IMR-90 (cell line): ENCODE measurements around the gene ORC1. TPM values are rescaled to one million over a fixed set of nuclear protein-coding genes. Genes with fewer than 3 reads are reported as not detected.

Experiments
- ATAC-seq: fragments of 200-7000 bp; cut with Tn5 transposase; 2 replicates; pipeline ENCODE4 v1.9.1; 2020; ENCODE audit warnings: low read depth, mild to moderate bottlenecking, moderate library complexity
- BruUV-seq: library from RNA; stranded (reverse); fragments of 400-500 nt; replicated peaks from 2 replicates; lab custom pipeline; 2021; lab: Mats Ljungman, UMichigan
- CTCF ChIA-PET: fragments of 300-600 bp; formaldehyde crosslinking; extraction: SDS; loops from one replicate; lab custom pipeline; 2021; ENCODE audit warnings: antibody characterized with exemption; lab: Yijun Ruan, JAX
- POLR2A ChIA-PET: fragments of 300-600 bp; sonication (Branson Sonifier 250); formaldehyde crosslinking; loops from one replicate; lab custom pipeline; 2022; ENCODE audit warnings: antibody characterized with exemption; ENCODE audit not compliant: unreplicated experiment; lab: Charles Lee
- DNase-seq: peaks from one replicate; pipeline ENCODE4 v3.0.0; 2013
- H2AFZ ChIP-seq: replicated peaks from 2 replicates; pipeline ENCODE3; 2013; ENCODE audit warnings: low read length, mild to moderate bottlenecking; ENCODE audit not compliant: poor library complexity
- H2AK5ac ChIP-seq: 2 replicates; pipeline ENCODE4 v1.6.1; 2013; ENCODE audit warnings: low read depth, low read length, inconsistent platforms
- H2AK9ac ChIP-seq: replicated peaks from 2 replicates; pipeline ENCODE3; 2013; ENCODE audit warnings: mild to moderate bottlenecking, low read depth, low read length, moderate library complexity; ENCODE audit not compliant: poor library complexity
- H2BK120ac ChIP-seq: 2 replicates; pipeline ENCODE4 v1.6.1; 2013; ENCODE audit warnings: low read depth, low read length, inconsistent platforms
- H2BK15ac ChIP-seq: 3 replicates; pipeline ENCODE4 v1.6.1; 2013; ENCODE audit warnings: low read depth, low read length, inconsistent platforms
- H2BK20ac ChIP-seq: 2 replicates; pipeline ENCODE4 v1.6.1; 2013; ENCODE audit warnings: low read depth, mild to moderate bottlenecking, inconsistent platforms, low read length, moderate library complexity
- H2BK5ac ChIP-seq: 2 replicates; pipeline ENCODE4 v1.6.1; 2013; ENCODE audit warnings: mild to moderate bottlenecking, low read depth, low read length, inconsistent platforms; ENCODE audit not compliant: poor library complexity, severe bottlenecking
- H3K14ac ChIP-seq: replicated peaks from 2 replicates; pipeline ENCODE4 v1.6.1; 2013; ENCODE audit warnings: low read depth, low read length, inconsistent platforms
- H3K18ac ChIP-seq: 2 replicates; pipeline ENCODE4 v1.6.1; 2013; ENCODE audit warnings: low read depth, low read length, control low read depth
- H3K23ac ChIP-seq: 2 replicates; pipeline ENCODE4 v1.6.1; 2013; ENCODE audit warnings: low read depth, low read length, inconsistent platforms
- H3K27ac ChIP-seq: 2 replicates; pipeline ENCODE4 v1.5.1; 2013; ENCODE audit warnings: mild to moderate bottlenecking, control low read depth, low read length; ENCODE audit not compliant: insufficient read depth
- H3K27me3 ChIP-seq: 2 replicates; pipeline ENCODE4 v1.6.1; 2013; ENCODE audit warnings: low read length; ENCODE audit not compliant: control insufficient read depth, insufficient read depth
- H3K36me3 ChIP-seq: 2 replicates; pipeline ENCODE4 v1.6.1; 2013; ENCODE audit warnings: low read length, mixed read lengths; ENCODE audit not compliant: control insufficient read depth, insufficient read depth
- H3K4ac ChIP-seq: 2 replicates; pipeline ENCODE4 v1.6.1; 2013; ENCODE audit warnings: low read depth, low read length, inconsistent platforms
- H3K4me1 ChIP-seq: 2 replicates; pipeline ENCODE4 v1.6.1; 2013; ENCODE audit warnings: low read length, mixed read lengths; ENCODE audit not compliant: control insufficient read depth, insufficient read depth
- H3K4me2 ChIP-seq: 2 replicates; pipeline ENCODE4 v1.6.1; 2013; ENCODE audit warnings: low read depth, mild to moderate bottlenecking, control low read depth, low read length, moderate library complexity
- H3K4me3 ChIP-seq: 2 replicates; pipeline ENCODE4 v1.5.1; 2013; ENCODE audit warnings: low read depth, mild to moderate bottlenecking, control low read depth, low read length, moderate library complexity; ENCODE audit not compliant: insufficient read depth
- H3K56ac ChIP-seq: 2 replicates; pipeline ENCODE4 v1.6.1; 2013; ENCODE audit warnings: low read length, inconsistent platforms; ENCODE audit not compliant: insufficient read depth; ENCODE audit errors: extremely low read depth
- H3K79me1 ChIP-seq, 2 experiments: 2 replicates each; pipeline ENCODE4 v1.6.1; 2013; ENCODE audit warnings: low read length in 2 of 2, inconsistent platforms in 1 of 2, low read depth in 1 of 2
- H3K9ac ChIP-seq: 2 replicates; pipeline ENCODE4 v1.6.1; 2013; ENCODE audit warnings: low read depth, low read length, control low read depth
- H3K9me1 ChIP-seq: 2 replicates; pipeline ENCODE4 v1.6.1; 2013; ENCODE audit warnings: low read length, inconsistent platforms; ENCODE audit not compliant: insufficient read depth
- H3K9me3 ChIP-seq: 2 replicates; pipeline ENCODE4 v1.6.1; 2013; ENCODE audit warnings: low read length; ENCODE audit not compliant: control insufficient read depth, insufficient read depth
- H4K20me1 ChIP-seq: 2 replicates; pipeline ENCODE4 v1.6.1; 2013; ENCODE audit warnings: low read length, inconsistent platforms; ENCODE audit not compliant: insufficient read depth
- H4K5ac ChIP-seq: 2 replicates; pipeline ENCODE4 v1.6.1; 2013; ENCODE audit warnings: mild to moderate bottlenecking, low read depth, low read length, control low read depth
- H4K8ac ChIP-seq, 2 experiments: 2 replicates each; pipeline ENCODE4 v1.6.1; 2013; ENCODE audit warnings: low read depth in 2 of 2, low read length in 2 of 2, control low read depth in 1 of 2, inconsistent platforms in 1 of 2
- H4K91ac ChIP-seq: 2 replicates; pipeline ENCODE4 v1.6.1; 2013; ENCODE audit warnings: low read depth, low read length, inconsistent platforms; ENCODE audit not compliant: insufficient read depth
- BHLHE40 ChIP-seq: fragments of 150-350 bp; IDR thresholded peaks from 2 replicates; pipeline ENCODE4 v1.6.1; 2016; ENCODE audit warnings: mild to moderate bottlenecking, low read depth, low read length
- CEBPB ChIP-seq: IDR thresholded peaks from 2 replicates; pipeline ENCODE4 v1.6.1; 2012; ENCODE audit warnings: low read depth, low read length, improper control_type of control experiment
- CHD1 ChIP-seq: IDR thresholded peaks from 2 replicates; pipeline ENCODE4 v1.6.1; 2012; ENCODE audit warnings: low read depth, low read length, improper control_type of control experiment
- FOS ChIP-seq: fragments of 150-350 bp; IDR thresholded peaks from 2 replicates; pipeline ENCODE4 v1.6.1; 2016; ENCODE audit warnings: low read depth, low read length
- MAFK ChIP-seq: IDR thresholded peaks from 2 replicates; pipeline ENCODE4 v1.6.1; 2012; ENCODE audit warnings: low read depth, low read length, improper control_type of control experiment
- MAZ ChIP-seq: IDR thresholded peaks from 2 replicates; pipeline ENCODE4 v1.6.1; 2012; ENCODE audit warnings: low read depth, mild to moderate bottlenecking, low read length, improper control_type of control experiment, moderate library complexity, borderline replicate concordance
- MXI1 ChIP-seq: IDR thresholded peaks from 2 replicates; pipeline ENCODE4 v1.6.1; 2012; ENCODE audit warnings: low read depth, mild to moderate bottlenecking, low read length, moderate library complexity, borderline replicate concordance
- NFE2L2 ChIP-seq: fragments of 150-350 bp; IDR thresholded peaks from 2 replicates; pipeline ENCODE4 v1.6.1; 2016; ENCODE audit warnings: low read depth, mild to moderate bottlenecking, low read length
- POLR2A ChIP-seq: IDR thresholded peaks from 2 replicates; pipeline ENCODE4 v1.6.1; 2012; ENCODE audit warnings: mild to moderate bottlenecking, low read depth, low read length
- RAD21 ChIP-seq: IDR thresholded peaks from 2 replicates; pipeline ENCODE4 v1.6.1; 2012; ENCODE audit warnings: low read length, improper control_type of control experiment
- RCOR1 ChIP-seq: IDR thresholded peaks from 2 replicates; pipeline ENCODE4 v1.6.1; 2012; ENCODE audit warnings: mild to moderate bottlenecking, low read length, improper control_type of control experiment; ENCODE audit not compliant: insufficient replicate concordance
- RFX5 ChIP-seq: IDR thresholded peaks from 2 replicates; pipeline ENCODE4 v1.8.0; 2012; ENCODE audit warnings: low read depth, mild to moderate bottlenecking, low read length, moderate library complexity
- SMC3 ChIP-seq: fragments of 150-350 bp; IDR thresholded peaks from 2 replicates; pipeline ENCODE4 v1.6.1; 2016; ENCODE audit warnings: low read depth, mild to moderate bottlenecking, antibody characterized with exemption, low read length, moderate library complexity
- WGBS, 2 experiments: methylation state at CpG; one replicate each; pipeline versions ENCODE4 v1.1.5 to v1.1.7; 2013; ENCODE audit warnings: missing lambda C conversion rate in 2 of 2; ENCODE audit not compliant: insufficient read length in 1 of 2; ENCODE audit errors: extremely low coverage in 2 of 2; 5-methylcytosine and 5-hydroxymethylcytosine counted together
- dilution Hi-C: fragments of 300-500 bp; cut with HindIII; formaldehyde crosslinking; loops from one replicate; pipeline ENCODE4 v1.14.3; 2018; ENCODE audit warnings: low sequenced_read_pairs; ENCODE audit not compliant: unreplicated experiment
- in situ Hi-C: fragments of 300-500 bp; cut with MboI; formaldehyde crosslinking; loops from 3 replicates; pipeline ENCODE4 v1.14.3; 2019; ENCODE audit warnings: low sequenced_read_pairs, inconsistent platforms, mixed read lengths
- intact Hi-C: fragments of 100-400 bp; cut with micrococcal nuclease; formaldehyde crosslinking; loops from 2 replicates; pipeline ENCODE4 v1.10.0; 2022
- polyA plus RNA-seq, 3 experiments: library from polyadenylated mRNA; depleted of rRNA; stranded (reverse); fragments of >200 nt; gene quantifications; 2 replicates each; pipeline ENCODE4 v1.2.3, GENCODE V29; 2012; ENCODE audit warnings: low replicate concordance in 1 of 3
- total RNA-seq: library from RNA; depleted of rRNA; stranded (reverse); fragments of >200 nt; gene quantifications from 2 replicates; pipeline ENCODE4 v1.2.3, GENCODE V29; 2012
- TF ChIP-seq, protein P1 (sequence below): conservative IDR thresholded peaks from 2 replicates; pipeline ENCODE4 v1.5.1; 2012; ENCODE audit warnings: mild to moderate bottlenecking, low read depth, low read length, improper control_type of control experiment
- TF ChIP-seq, protein P2 (sequence below): fragments of 150-350 bp; IDR thresholded peaks from 2 replicates; pipeline ENCODE4 v1.6.1; 2016; ENCODE audit warnings: low read depth, mild to moderate bottlenecking, low read length, moderate library complexity, borderline replicate concordance
- TF ChIP-seq, protein P3 (sequence below): fragments of 150-350 bp; IDR thresholded peaks from 2 replicates; pipeline ENCODE4 v1.6.1; 2017; ENCODE audit warnings: mild to moderate bottlenecking, antibody characterized with exemption, low read length, low read depth

Gene ORC1
- total and polyA plus RNA-seq, 2 of the 4 experiments (the other 2 are of a cell fraction): 6.3 to 10.6 TPM

DNA sequence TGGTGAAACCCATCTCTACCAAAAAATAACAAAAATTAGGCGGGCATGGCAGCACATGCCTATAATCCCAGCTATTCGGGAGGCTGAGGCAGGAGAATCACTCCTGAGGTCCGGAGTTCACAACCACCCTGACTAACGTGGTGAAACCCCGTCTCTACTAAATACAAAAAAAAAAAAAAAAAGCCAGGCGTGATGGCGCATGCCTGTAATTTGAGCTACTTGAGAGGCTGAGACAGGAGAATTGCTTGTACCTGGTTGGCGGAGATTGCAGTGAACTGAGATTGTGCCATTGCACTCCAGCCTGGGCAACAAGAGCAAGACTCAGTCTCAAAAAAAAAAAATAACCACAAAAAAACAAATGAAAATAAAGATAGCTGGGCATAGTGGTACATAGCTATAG lies 80.5 kb downstream of the ORC1 start:
- in situ Hi-C loops (no loop called here), intact Hi-C loops (no loop called here), dilution Hi-C loops (no loop called here)
- no peak overlapping the region for H2BK5ac ChIP-seq
- H4K5ac ChIP-seq: no peak overlapping the region
- H3K23ac ChIP-seq: no peak overlapping the region
- no peaks in the 10 kb centered on the region for H3K27me3 ChIP-seq
- no peaks in the 10 kb centered on the region for H3K4me1 ChIP-seq
- H3K9ac ChIP-seq: no peak overlapping the region
- H2BK120ac ChIP-seq: no peak overlapping the region
- no peaks in the 10 kb centered on the region for H3K9me1 ChIP-seq
- H3K27ac ChIP-seq: no peak overlapping the region
- no peak overlapping the region for H2BK20ac ChIP-seq
- no peak overlapping the region for H2BK15ac ChIP-seq
- POLR2A ChIA-PET: no interaction called here
- DNase-seq: no peak
- no peak overlapping the region for H4K8ac ChIP-seq
- no peak overlapping the region for H2AK9ac ChIP-seq
- no peaks in the 10 kb centered on the region for H4K20me1 ChIP-seq
- H3K36me3 ChIP-seq: no peaks in the 10 kb centered on the region
- TF ChIP-seq BHLHE40 (no peak), MAFK (no peak), MXI1 (no peak), RAD21 (no peak), SMC3 (no peak), MAZ (no peak), CEBPB (no peak), NFE2L2 (no peak), FOS (no peak), CHD1 (no peak), POLR2A (no peak), RFX5 (no peak), RCOR1 (no peak)
- TF ChIP-seq, protein P1, sequence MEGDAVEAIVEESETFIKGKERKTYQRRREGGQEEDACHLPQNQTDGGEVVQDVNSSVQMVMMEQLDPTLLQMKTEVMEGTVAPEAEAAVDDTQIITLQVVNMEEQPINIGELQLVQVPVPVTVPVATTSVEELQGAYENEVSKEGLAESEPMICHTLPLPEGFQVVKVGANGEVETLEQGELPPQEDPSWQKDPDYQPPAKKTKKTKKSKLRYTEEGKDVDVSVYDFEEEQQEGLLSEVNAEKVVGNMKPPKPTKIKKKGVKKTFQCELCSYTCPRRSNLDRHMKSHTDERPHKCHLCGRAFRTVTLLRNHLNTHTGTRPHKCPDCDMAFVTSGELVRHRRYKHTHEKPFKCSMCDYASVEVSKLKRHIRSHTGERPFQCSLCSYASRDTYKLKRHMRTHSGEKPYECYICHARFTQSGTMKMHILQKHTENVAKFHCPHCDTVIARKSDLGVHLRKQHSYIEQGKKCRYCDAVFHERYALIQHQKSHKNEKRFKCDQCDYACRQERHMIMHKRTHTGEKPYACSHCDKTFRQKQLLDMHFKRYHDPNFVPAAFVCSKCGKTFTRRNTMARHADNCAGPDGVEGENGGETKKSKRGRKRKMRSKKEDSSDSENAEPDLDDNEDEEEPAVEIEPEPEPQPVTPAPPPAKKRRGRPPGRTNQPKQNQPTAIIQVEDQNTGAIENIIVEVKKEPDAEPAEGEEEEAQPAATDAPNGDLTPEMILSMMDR: no peak
- TF ChIP-seq, protein P2, sequence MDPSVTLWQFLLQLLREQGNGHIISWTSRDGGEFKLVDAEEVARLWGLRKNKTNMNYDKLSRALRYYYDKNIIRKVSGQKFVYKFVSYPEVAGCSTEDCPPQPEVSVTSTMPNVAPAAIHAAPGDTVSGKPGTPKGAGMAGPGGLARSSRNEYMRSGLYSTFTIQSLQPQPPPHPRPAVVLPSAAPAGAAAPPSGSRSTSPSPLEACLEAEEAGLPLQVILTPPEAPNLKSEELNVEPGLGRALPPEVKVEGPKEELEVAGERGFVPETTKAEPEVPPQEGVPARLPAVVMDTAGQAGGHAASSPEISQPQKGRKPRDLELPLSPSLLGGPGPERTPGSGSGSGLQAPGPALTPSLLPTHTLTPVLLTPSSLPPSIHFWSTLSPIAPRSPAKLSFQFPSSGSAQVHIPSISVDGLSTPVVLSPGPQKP: no peak
- TF ChIP-seq, protein P3, sequence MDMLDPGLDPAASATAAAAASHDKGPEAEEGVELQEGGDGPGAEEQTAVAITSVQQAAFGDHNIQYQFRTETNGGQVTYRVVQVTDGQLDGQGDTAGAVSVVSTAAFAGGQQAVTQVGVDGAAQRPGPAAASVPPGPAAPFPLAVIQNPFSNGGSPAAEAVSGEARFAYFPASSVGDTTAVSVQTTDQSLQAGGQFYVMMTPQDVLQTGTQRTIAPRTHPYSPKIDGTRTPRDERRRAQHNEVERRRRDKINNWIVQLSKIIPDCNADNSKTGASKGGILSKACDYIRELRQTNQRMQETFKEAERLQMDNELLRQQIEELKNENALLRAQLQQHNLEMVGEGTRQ: no peak
- H3K14ac ChIP-seq: no peak overlapping the region
- H3K79me1 ChIP-seq: no peaks in the 10 kb centered on the region
- no peak overlapping the region for H3K18ac ChIP-seq
- no peak overlapping the region for H3K56ac ChIP-seq
- H2AFZ ChIP-seq: no peak overlapping the region
- H3K9me3 ChIP-seq: no peaks in the 10 kb centered on the region
- 100% methylated on average over 1 of the region's 8 CpGs; no CpG with 5 or more reads in 1 of the 2 experiments for WGBS, 2 experiments
- H3K4me3 ChIP-seq: no peak overlapping the region
- no peak overlapping the region for H3K4me2 ChIP-seq
- CTCF ChIA-PET: no interaction called here
- no TSS peak for BruUV-seq
- no peak overlapping the region for H4K91ac ChIP-seq
- no peak for ATAC-seq
- no peak overlapping the region for H3K4ac ChIP-seq
- no peak overlapping the region for H2AK5ac ChIP-seq
